SU-DHL-6 (cell line): ENCODE measurements around the gene TIMP4.

Experiments used
- EZH2phosphoT487 ChIP-seq: fragments of 200-600 bp; sonication (generic), shearing (Covaris generic); conservative IDR thresholded peaks from 2 replicates; pipeline ENCODE4 v1.6.1; 2018; ENCODE audit warnings: mild to moderate bottlenecking, antibody characterized with exemption, low read length, moderate library complexity, mixed read lengths
- TF ChIP-seq, protein P1 (sequence below): fragments of 200-600 bp; sonication (generic); IDR thresholded peaks from one replicate; pipeline ENCODE4 v1.5.1; 2017; ENCODE audit warnings: antibody characterized with exemption, mild to moderate bottlenecking, low read length, moderate library complexity; ENCODE audit not compliant: insufficient read depth, poor library complexity, severe bottlenecking

- TF ChIP-seq, protein P1, sequence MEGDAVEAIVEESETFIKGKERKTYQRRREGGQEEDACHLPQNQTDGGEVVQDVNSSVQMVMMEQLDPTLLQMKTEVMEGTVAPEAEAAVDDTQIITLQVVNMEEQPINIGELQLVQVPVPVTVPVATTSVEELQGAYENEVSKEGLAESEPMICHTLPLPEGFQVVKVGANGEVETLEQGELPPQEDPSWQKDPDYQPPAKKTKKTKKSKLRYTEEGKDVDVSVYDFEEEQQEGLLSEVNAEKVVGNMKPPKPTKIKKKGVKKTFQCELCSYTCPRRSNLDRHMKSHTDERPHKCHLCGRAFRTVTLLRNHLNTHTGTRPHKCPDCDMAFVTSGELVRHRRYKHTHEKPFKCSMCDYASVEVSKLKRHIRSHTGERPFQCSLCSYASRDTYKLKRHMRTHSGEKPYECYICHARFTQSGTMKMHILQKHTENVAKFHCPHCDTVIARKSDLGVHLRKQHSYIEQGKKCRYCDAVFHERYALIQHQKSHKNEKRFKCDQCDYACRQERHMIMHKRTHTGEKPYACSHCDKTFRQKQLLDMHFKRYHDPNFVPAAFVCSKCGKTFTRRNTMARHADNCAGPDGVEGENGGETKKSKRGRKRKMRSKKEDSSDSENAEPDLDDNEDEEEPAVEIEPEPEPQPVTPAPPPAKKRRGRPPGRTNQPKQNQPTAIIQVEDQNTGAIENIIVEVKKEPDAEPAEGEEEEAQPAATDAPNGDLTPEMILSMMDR, result no peak
- TF ChIP-seq EZH2phosphoT487, result no peak
These were observed 17.4 kb downstream of the TIMP4 start for GRCh38 chr3:12141350-12141749.
